ENCODE results near the gene TNIP3.

- no peak for TF ChIP-seq CTCF (IDR thresholded peaks at IDR 0.05; ENCODE audit: insufficient read depth, low read depth, low read length)
- no peak for TF ChIP-seq EZH2 (IDR thresholded peaks at IDR 0.05; ENCODE audit: insufficient read depth, low read length)
Measured at GRCh38 chr4:121164291-121164690, at the start of gene TNIP3.
